HG03354 (cell line): Measurements from ENCODE around the gene DYRK1A.
A peak's percentile ranks its signal among the peaks of the same experiment; 100 is the strongest.

Source experiments
- ATAC-seq: cut with Tn5 transposase; IDR thresholded peaks from one replicate; pipeline ENCODE4 v1.9.1; 2021; ENCODE audit warnings: mild to moderate bottlenecking; ENCODE audit not compliant: unreplicated experiment, poor library complexity, severe bottlenecking

DYRK1A gene

GRCh38 chr21:37557261-37557950 lies 190.8 kb downstream of the DYRK1A start:
- ATAC-seq = peak; percentile 96

GRCh38 chr21:37558676-37559211 lies 192.2 kb downstream of the DYRK1A start:
- no peak for ATAC-seq

GRCh38 chr21:37560385-37560784 lies 193.8 kb downstream of the DYRK1A start:
- ATAC-seq = no peak

GRCh38 chr21:37561506-37561905 lies 194.9 kb downstream of the DYRK1A start:
- no peak for ATAC-seq

DNA sequence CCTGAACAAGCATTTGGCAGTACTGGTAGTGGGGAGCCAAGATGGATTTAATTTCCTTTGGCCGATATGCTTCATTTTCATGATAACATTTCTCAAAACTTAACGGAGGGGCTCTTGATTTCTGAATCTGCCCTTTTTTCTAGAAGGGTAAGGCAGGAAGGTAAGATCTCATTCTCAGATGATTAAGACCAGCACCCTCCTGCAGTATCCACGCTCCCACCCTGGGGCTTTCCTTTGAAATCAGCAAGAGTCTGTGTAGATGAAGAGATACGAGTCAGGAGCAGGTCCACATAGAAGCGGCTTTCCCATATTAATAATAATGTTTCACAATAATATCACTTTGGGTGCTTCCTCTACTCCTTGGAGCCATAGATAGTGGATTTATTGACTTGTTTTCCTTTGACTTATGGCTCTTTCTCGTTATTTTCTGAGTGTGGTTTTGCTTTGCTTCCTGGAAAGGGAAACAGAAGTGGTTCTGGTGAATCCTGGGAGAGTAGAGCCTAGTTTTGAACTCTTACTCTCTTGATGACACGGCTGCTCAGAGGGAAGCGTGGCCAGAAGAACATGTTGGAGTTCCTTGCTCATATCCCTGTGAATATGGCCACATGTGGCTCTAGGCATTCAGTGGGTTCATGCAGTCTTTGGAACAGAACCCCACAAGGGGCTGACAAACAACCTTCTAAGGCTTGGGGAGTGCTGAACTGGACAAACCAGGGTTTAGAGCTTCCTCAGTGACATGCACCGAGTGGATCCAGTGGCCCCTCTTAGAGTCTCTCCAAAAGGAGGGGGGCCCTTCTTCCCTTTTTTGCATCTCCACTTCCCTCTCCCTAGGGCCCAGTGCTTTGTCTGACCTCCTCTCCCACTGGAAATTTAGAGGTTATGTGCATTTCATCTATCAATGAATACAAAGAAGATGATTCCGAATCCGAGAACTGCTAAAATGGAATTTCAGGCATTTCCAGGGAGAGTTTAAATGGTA lies 195.7 kb downstream of the DYRK1A start:
- no peak for ATAC-seq

- peak; percentile 30 for ATAC-seq
These were observed 196.5 kb downstream of the DYRK1A start for GRCh38 chr21:37562920-37563640.

- peak; percentile 91 for ATAC-seq
These were observed 197.2 kb downstream of the DYRK1A start for GRCh38 chr21:37563641-37564340.

DNA sequence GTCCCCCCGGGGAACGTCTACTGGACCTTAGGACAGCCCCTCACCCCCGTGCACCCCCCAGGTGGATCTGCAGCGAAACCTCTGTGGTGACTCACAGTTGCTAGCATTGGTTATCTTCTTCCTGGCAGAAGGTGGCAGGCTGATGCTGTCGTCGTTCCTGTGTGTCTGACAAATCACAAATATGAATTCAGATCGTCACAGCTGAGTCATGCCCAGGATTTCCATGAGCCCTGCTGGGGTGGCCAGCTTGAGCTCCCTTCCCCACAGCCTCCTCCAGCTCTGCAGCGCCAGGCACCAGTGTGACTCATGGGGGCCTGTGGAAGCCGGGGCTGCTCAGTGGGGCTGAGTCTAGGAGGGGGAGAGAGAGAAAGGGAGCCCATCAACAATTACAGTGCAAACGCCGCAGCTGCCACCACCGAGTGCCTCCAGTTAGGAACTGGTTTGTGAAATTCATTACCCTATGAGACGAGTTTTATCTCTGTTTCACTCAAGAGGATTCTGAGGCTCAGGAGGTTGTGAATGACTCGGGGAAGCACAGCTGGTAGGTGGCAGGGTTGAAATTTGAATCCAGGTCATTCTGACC lies 197.9 kb downstream of the DYRK1A start:
- ATAC-seq = peak; percentile 56

- no peak for ATAC-seq
These were observed 198.5 kb downstream of the DYRK1A start for GRCh38 chr21:37564924-37565529.

DNA sequence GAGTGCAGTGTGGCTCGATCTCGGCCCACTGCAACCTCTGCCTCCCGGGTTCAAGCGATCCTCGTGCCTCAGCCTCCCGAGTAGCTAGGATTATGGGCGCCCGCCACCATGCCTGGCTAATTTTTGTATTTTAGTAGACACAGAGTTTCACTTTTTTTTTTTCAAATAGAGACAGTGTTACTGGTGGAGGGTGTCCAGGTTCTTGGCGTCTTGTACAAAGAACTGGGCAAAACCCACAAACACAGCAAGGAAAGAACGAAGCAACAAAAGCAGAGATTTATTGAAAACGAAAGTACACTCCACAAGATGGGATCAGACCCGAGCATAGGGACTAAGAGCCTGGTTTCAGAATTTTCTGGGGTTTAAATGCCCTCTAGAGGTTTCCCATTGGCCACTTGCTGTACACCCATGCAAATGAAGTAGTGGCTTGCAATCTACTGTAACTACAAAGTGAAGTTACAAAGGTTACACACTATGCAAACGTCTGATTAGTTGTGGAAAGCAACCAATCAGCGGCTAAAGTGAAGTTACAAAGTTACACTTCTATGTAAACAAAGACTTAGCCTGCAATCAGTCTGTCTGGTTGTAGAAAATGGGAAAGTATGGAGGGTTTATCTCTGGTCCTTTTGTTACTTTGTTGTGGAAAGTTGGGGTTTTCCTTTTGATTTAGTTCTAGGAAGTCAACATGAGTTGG lies 199.1 kb downstream of the DYRK1A start:
- ATAC-seq = no peak

DNA sequence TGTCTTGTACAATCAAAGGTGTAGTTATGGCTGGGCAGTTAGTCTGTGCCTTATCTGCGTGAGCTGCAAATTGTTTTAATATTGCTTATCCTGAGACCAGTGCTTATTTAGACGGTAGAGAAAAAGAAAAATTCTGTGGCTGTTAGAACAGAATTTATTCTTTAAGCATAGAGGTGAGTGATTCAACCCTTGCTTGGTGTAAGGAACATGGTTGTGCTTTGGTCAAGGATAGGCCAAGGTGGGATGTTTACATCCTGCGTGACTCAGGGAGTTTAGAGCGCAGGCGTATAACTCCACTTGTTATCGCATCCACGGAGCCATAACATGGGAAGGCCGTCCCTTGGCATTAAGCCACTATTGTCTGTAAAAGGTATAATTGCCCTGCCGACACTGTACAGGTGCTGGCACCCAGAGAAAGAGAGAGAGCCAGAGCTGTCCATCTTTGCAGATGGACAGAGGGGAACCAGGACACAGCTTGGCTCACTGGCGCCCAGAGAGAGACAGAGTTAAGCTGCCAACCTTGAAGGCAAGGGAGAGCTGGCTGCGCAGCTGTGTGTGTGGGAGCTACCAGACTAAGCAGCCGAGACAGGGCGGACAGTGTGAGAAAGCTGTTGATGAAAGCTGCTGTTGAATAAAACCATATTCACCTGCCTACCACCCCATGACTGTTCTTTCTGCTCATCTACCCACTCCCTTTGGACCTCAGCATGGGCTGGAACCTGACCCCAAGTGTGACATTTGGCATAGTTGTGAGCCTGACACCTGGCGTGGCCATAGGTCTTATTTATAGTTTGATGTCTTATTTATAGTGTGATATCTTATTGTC lies 200.4 kb downstream of the DYRK1A start:
- no peak for ATAC-seq

GRCh38 chr21:37568415-37568814 lies 201.8 kb downstream of the DYRK1A start:
- ATAC-seq = no peak

DNA sequence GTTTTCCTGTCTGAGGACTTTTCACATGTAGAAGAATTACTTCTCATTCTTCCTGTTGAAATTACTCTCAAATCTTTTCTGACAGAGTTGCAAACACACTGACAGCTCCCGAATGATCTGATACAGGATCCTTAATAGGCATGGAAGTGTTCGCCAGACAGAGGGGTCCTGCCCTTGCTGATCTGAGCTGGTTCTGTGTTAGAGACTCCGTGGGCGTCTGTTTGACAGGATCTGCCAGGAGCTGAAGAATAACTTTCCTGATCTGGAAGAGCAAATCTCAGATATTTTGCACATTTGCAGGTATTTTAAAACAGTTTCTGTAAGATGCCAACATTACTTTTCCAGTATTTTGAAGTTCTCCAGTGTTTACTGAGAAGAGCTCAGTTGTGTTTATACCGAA lies 202.3 kb downstream of the DYRK1A start:
- no peak for ATAC-seq

DNA sequence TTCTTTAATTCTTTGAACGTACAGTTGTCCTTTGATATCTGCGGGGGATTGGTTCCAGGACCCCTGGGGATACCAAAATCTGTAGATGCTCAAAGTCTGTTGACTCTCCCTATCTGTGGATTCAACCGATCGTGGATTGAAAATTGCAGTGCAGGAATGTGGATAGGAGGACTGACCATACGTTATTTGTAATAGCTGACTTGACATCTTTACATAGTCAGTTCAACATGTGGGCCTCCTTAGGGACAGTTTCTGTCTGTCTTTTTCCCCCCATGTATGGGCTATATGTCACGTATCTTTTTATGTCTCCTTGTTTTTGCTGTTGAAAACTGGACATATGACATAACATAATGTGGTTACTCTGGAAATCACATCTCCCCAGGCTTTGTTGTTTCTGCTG lies 204.9 kb downstream of the DYRK1A start:
- no peak for ATAC-seq

GRCh38 chr21:37574316-37574715 lies 207.7 kb downstream of the DYRK1A start:
- ATAC-seq = no peak

- ATAC-seq = no peak
These were observed 208.2 kb downstream of the DYRK1A start for GRCh38 chr21:37574751-37575150.

DNA sequence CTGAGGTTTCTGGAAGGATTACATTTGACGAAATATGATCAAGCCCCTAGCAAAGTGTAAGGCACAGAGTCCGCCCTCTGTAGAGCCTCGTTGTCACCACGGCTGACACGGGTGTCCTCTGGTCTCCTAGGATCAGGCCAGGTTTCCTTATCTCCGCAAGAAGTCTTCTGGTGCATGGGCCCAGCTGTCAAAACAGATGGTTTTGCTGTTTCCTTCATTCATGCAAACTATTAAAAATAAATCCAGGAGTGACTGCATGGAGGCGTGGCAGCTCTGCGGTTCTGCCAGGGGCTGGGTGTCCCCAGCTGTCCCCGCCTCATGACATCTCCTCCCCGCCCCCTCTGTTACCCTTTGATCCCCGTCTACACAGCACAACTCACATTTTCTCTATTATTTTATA lies 209.0 kb downstream of the DYRK1A start:
- ATAC-seq = no peak
